Ascending aorta (tissue), 2 donors: ENCODE data around the gene MINDY4. TPM values are rescaled to one million over a fixed set of nuclear protein-coding genes. Genes with fewer than 3 reads are reported as not detected.

Source experiments
- DNase-seq, 2 donors: peaks; one replicate each; pipeline ENCODE4 v3.0.0-alpha.2; 2019; ENCODE audit warnings: low spot score in 2 of 2
- H3K27ac ChIP-seq, 2 donors: fragments of 200-600 bp; sonication (generic); one replicate each; pipeline ENCODE4 v1.5.1; 2016 to 2017; ENCODE audit warnings: mild to moderate bottlenecking in 1 of 2
- H3K27me3 ChIP-seq: fragments of 200-600 bp; sonication (generic); one replicate; pipeline ENCODE4 v1.5.1; 2017
- H3K36me3 ChIP-seq, 2 donors: fragments of 200-600 bp; sonication (generic); one replicate each; pipeline ENCODE4 v1.5.1; 2016
- H3K4me1 ChIP-seq, 2 donors: fragments of 200-600 bp; sonication (generic); one replicate each; pipeline ENCODE4 v1.5.1; 2016 to 2017; ENCODE audit warnings: mild to moderate bottlenecking in 1 of 2
- H3K4me3 ChIP-seq, 2 donors: fragments of 200-600 bp; sonication (generic); one replicate each; pipeline ENCODE4 v1.5.1; 2016 to 2017; ENCODE audit warnings: mild to moderate bottlenecking in 1 of 2
- H3K9me3 ChIP-seq, 2 donors: fragments of 200-600 bp; sonication (generic); one replicate each; pipeline ENCODE4 v1.5.1; 2016
- intact Hi-C: fragments of 100-400 bp; cut with DNase I; formaldehyde crosslinking; loops from one replicate; pipeline ENCODE4 v1.15.1; 2023
- total RNA-seq: library from RNA; depleted of rRNA; stranded (reverse); fragments of >200 nt; gene quantifications from one replicate; pipeline ENCODE4 v1.1.0, GENCODE V29; 2016
- TF ChIP-seq, protein P1 (sequence below), 3 experiments: fragments of 200-600 bp in 2 of 3; fragments of 450-650 bp in 1 of 3; sonication (generic) in 2 of 3; IDR thresholded peaks; one replicate each; pipeline ENCODE4 v1.5.1; 2016 to 2019; ENCODE audit warnings: antibody characterized with exemption in 3 of 3, mild to moderate bottlenecking in 1 of 3, moderate library complexity in 1 of 3

MINDY4 gene
- total RNA-seq, 1 donor from 2014 or later: 6.0 TPM

DNA sequence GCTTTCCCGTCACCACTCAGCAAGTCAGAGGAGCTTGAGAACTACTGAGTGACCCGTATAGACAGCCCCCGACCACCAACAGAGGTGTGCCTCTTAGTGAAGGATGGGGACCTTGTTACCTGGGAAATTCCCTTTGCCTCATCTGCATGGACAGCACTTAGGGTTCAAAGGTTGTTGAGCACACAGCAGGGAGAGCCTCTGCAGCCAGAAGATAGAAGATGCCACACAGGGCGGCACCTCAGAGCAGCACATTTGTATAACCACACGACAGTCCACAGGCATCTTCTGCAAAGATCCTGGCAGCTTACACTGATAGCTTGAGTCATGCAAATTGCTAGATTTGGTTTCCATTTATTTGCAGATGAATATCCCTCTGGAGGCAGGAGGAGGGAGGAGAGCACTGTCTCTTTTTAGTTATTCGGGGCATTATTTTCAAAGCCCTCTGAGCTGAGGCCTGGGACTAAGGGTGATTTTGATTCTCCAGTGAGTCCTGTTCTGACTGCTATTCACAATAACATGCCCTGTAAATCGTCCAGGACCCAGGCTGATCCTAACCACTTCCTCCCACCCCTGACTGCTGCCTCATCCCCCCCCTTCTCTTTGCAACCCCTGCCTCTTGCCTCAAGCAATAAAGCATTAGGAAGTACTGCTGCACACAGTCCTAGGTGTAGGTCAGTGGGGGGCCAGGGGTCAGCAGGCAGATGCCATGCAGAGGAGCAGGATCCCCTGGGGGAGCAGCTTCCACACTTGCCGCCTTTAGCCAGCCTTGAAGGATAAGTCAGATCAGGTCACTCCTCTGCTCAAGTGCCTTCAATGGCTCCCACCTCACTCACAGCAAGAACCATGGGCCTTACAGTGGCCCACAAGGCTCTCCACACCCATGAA lies 43.9 kb upstream of the MINDY4 start:
- no peak overlapping the region for H3K4me3 ChIP-seq
- no peak overlapping the region for H3K27ac ChIP-seq
- H3K9me3 ChIP-seq: no peaks in the 10 kb centered on the region
- no peak for DNase-seq
- TF ChIP-seq, protein P1, sequence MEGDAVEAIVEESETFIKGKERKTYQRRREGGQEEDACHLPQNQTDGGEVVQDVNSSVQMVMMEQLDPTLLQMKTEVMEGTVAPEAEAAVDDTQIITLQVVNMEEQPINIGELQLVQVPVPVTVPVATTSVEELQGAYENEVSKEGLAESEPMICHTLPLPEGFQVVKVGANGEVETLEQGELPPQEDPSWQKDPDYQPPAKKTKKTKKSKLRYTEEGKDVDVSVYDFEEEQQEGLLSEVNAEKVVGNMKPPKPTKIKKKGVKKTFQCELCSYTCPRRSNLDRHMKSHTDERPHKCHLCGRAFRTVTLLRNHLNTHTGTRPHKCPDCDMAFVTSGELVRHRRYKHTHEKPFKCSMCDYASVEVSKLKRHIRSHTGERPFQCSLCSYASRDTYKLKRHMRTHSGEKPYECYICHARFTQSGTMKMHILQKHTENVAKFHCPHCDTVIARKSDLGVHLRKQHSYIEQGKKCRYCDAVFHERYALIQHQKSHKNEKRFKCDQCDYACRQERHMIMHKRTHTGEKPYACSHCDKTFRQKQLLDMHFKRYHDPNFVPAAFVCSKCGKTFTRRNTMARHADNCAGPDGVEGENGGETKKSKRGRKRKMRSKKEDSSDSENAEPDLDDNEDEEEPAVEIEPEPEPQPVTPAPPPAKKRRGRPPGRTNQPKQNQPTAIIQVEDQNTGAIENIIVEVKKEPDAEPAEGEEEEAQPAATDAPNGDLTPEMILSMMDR (IDR thresholded peaks at IDR 0.05): no peak
- H3K36me3 ChIP-seq: no peaks in the 10 kb centered on the region
- intact Hi-C loops: no loop called here
- H3K4me1 ChIP-seq: no peaks in the 10 kb centered on the region
- H3K27me3 ChIP-seq: no peaks in the 10 kb centered on the region

GRCh38 chr7:30728591-30729100 lies 42.6 kb upstream of the MINDY4 start:
- Histone ChIP-seq H3K4me1 (no peaks in the 10 kb centered on the region), H3K4me3 (no peak overlapping the region), H3K27me3 (no peaks in the 10 kb centered on the region), H3K9me3 (no peaks in the 10 kb centered on the region), H3K36me3 (no peaks in the 10 kb centered on the region), H3K27ac (no peak overlapping the region)
- TF ChIP-seq, protein P1 (IDR thresholded peaks at IDR 0.05): no peak
- DNase-seq: no peak
- intact Hi-C loops: no loop called here

GRCh38 chr7:30729642-30730041 lies 41.6 kb upstream of the MINDY4 start:
- H3K4me1 ChIP-seq: no peaks in the 10 kb centered on the region
- TF ChIP-seq, protein P1 (IDR thresholded peaks at IDR 0.05): no peak
- no peak for DNase-seq
- H3K9me3 ChIP-seq: no peaks in the 10 kb centered on the region
- H3K4me3 ChIP-seq: no peak overlapping the region
- no peaks in the 10 kb centered on the region for H3K36me3 ChIP-seq
- intact Hi-C loops: no loop called here
- H3K27ac ChIP-seq: no peak overlapping the region
- no peaks in the 10 kb centered on the region for H3K27me3 ChIP-seq

- TF ChIP-seq, protein P1 (IDR thresholded peaks at IDR 0.05): no peak
- no peaks in the 10 kb centered on the region for H3K9me3 ChIP-seq
- H3K36me3 ChIP-seq: no peaks in the 10 kb centered on the region
- no peaks in the 10 kb centered on the region for H3K4me1 ChIP-seq
- H3K4me3 ChIP-seq: no peak overlapping the region
- H3K27ac ChIP-seq: no peak overlapping the region
- intact Hi-C loops: no loop called here
- no peak for DNase-seq
- no peaks in the 10 kb centered on the region for H3K27me3 ChIP-seq
Observed at GRCh38 chr7:30730097-30730496, 41.1 kb upstream of the MINDY4 start.

DNA sequence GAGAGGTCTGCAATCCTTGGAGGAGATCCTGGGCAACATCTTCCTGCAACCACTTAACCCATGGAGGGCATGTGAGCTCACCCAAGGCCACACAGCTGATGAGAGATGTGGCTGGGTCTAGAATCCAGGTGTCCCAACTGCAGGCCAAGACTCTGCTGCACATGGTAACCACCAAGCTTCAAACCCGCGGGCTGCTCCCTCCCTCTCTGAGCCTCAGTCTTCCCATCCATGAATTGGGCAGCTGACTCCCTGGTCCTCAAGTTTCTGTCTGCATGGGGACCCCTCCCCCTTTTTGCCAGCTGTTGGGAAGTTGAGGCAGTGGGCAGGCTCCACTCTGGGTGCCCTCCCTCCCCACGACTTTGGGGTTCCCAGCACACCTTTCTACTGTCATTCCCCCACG lies 40.2 kb upstream of the MINDY4 start:
- Histone ChIP-seq H3K4me3 (no peak overlapping the region), H3K36me3 (no peaks in the 10 kb centered on the region), H3K9me3 (no peaks in the 10 kb centered on the region), H3K4me1 (no peaks in the 10 kb centered on the region), H3K27ac (no peak overlapping the region), H3K27me3 (no peaks in the 10 kb centered on the region)
- intact Hi-C loops: no loop called here
- TF ChIP-seq, protein P1 (IDR thresholded peaks at IDR 0.05): no peak
- no peak for DNase-seq
